OCI-LY3 (cell line): ENCODE measurements around the gene GTF3A.

Source experiments
- H2AFZ ChIP-seq: fragments of 200-600, 300-600 bp; shearing (Covaris generic); 2 replicates; pipeline ENCODE4 v1.6.0; 2014; ENCODE audit warnings: antibody characterized with exemption, low read depth, low read length
- H3K27ac ChIP-seq: fragments of 200-600, 300-600 bp; sonication (generic); 2 replicates; pipeline ENCODE4 v1.5.1; 2014; ENCODE audit warnings: mild to moderate bottlenecking, low read length, moderate library complexity, mixed read lengths
- H3K27me3 ChIP-seq: fragments of 200-600, 300-600 bp; sonication (generic); 2 replicates; pipeline ENCODE4 v1.6.1; 2014; ENCODE audit warnings: low read depth, low read length, mixed read lengths
- H3K36me3 ChIP-seq: fragments of 200-600, 300-600 bp; sonication (generic); replicated peaks from 2 replicates; pipeline ENCODE3; 2014; ENCODE audit warnings: low read depth, low read length, mixed read lengths
- H3K4me1 ChIP-seq: fragments of 300-600, 200-600 bp; sonication (generic); 2 replicates; pipeline ENCODE4 v1.6.1; 2014; ENCODE audit warnings: low read length, mixed read lengths
- H3K4me2 ChIP-seq: fragments of 200-600, 300-600 bp; sonication (generic); 2 replicates; pipeline ENCODE4 v1.6.1; 2014; ENCODE audit warnings: low read length, mixed read lengths
- H3K4me3 ChIP-seq: fragments of 300-600, 200-600 bp; sonication (generic); 2 replicates; pipeline ENCODE4 v1.5.1; 2014; ENCODE audit warnings: antibody characterized with exemption, mild to moderate bottlenecking, low read length, moderate library complexity
- H3K79me2 ChIP-seq: fragments of 300-600, 200-600 bp; shearing (Covaris generic); 2 replicates; pipeline ENCODE4 v1.6.1; 2014; ENCODE audit warnings: mild to moderate bottlenecking, low read length, mixed read lengths
- H3K9ac ChIP-seq: fragments of 300-600, 200-600 bp; shearing (Covaris generic); 2 replicates; pipeline ENCODE4 v1.6.0; 2014; ENCODE audit warnings: mild to moderate bottlenecking, low read length, moderate library complexity
- H3K9me3 ChIP-seq: fragments of 200-600, 300-600 bp; shearing (Covaris generic); 2 replicates; pipeline ENCODE4 v1.6.1; 2014; ENCODE audit warnings: low read length, mixed read lengths; ENCODE audit not compliant: insufficient read depth
- H4K20me1 ChIP-seq: fragments of 200-600, 300-600 bp; sonication (generic); 2 replicates; pipeline ENCODE4 v1.6.1; 2016; ENCODE audit warnings: low read length, mixed read lengths; ENCODE audit not compliant: insufficient read depth
- CTCF ChIP-seq: fragments of 200-600, 300-600 bp; sonication (generic); IDR thresholded peaks from 2 replicates; pipeline ENCODE4 v1.5.1; 2014; ENCODE audit warnings: antibody characterized with exemption, low read length, low read depth
- EZH2phosphoT487 ChIP-seq: fragments of 200-600 bp; shearing (Covaris generic); IDR thresholded peaks from 2 replicates; pipeline ENCODE4 v1.6.1; 2018; ENCODE audit warnings: antibody characterized with exemption, mixed run types, low read depth

Gene GTF3A

DNA sequence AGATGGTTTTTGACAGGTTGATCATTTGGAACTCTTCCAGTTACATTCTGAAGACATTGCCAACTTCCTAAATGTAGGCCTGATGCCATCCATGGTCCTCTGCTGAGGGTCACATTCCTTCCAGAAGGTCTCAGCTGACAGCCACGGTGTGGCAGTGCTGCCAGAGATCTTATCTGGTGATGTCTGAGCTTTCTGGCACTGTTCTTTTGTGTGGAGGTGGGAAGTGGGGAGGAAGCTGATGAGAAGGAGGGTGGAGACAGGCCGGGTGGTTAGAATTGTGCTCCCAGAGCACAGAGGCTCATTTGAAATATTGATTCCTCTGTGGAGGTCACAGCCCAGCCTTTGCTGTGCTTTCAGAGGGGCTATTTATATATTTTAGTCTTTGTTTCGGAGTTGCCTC lies 42.1 kb downstream of the GTF3A start:
- Histone ChIP-seq H2AFZ (peak overlapping the region; percentile 13; the same call in 1 of the 2 replicates), H3K9ac (no peak overlapping the region), H3K4me3 (no peak overlapping the region), H3K9me3 (peaks cover 11% of the 10 kb centered on the region; the same call in 1 of the 2 replicates), H4K20me1 (no peaks in the 10 kb centered on the region), H3K36me3 (peaks cover 10% of the 10 kb centered on the region), H3K27ac (no peak overlapping the region), H3K4me2 (no peak overlapping the region), H3K4me1 (peaks cover 7% of the 10 kb centered on the region; the same call in 1 of the 2 replicates), H3K27me3 (no peaks in the 10 kb centered on the region), H3K79me2 (no peaks in the 10 kb centered on the region)
- no peak for TF ChIP-seq CTCF
- no peak for TF ChIP-seq EZH2phosphoT487

DNA sequence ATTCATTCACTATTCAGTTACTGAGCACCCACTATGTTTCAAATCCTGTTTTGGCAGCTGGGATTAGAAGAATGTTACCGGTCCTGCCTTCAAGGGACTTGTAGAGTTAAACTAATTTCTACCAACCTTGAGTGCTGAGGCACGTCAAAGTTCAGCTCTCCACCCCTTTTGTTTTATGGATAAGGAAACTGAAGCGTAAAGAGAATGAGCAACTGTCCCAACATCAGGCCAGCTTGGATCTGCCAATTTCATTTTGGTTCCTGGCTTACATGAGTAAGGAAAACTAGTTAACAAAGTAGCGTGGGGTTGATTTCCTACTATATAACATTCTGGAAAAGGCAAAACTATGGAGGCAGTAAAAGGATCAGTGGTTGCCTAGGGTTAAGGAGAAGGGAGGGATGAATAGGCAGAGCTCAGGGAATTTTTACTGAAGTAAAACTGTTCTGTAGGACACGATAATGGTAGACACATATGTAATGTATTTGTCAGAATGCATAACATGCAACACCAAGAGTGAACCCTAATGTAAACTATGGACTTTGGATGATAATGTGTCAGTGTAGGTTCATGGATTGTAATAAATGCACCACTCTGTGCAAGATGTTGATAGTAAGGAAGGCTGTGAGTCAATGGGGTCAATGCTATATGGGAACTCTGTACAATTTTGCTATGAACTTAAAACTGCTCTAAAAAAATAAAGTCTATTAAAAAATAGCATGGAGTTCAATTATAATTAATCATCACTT lies 45.8 kb downstream of the GTF3A start:
- H3K79me2 ChIP-seq, result no peaks in the 10 kb centered on the region
- TF ChIP-seq EZH2phosphoT487 (no peak), CTCF (no peak)

DNA sequence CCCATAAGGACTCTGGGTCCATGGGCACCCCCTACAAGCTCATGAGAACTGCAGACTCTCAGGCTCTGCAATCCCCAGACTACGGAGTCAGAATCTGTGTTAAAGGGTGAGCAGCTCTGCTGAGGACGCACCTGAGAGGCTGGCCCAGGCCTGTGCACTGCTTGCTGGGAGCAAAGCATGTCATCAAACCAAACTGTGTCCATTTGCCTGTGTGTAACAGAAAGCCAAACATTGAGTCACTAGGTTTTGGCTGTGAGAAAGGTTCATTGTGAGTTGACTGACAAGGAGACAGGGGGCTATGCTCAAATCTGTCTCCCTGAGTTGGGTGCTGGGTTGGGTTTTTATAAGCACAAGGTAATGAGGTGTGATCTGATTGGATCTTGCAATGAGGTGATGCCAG lies 48.0 kb downstream of the GTF3A start:
- Histone ChIP-seq H3K4me1 (peaks cover 46% of the 10 kb centered on the region), H4K20me1 (no peaks in the 10 kb centered on the region), H3K27me3 (no peaks in the 10 kb centered on the region), H3K4me3 (no peak overlapping the region), H3K9me3 (peaks cover 11% of the 10 kb centered on the region; the same call in 1 of the 2 replicates), H2AFZ (peak overlapping the region; percentile 43; the same call in 1 of the 2 replicates), H3K36me3 (peaks cover 10% of the 10 kb centered on the region), H3K79me2 (no peaks in the 10 kb centered on the region), H3K9ac (no peak overlapping the region), H3K27ac (no peak overlapping the region), H3K4me2 (no peak overlapping the region)
- no peak for TF ChIP-seq CTCF
- TF ChIP-seq EZH2phosphoT487, result no peak

More for the DNA sequence above, 45.8 kb downstream of the GTF3A start:
- Histone ChIP-seq H2AFZ (no peak overlapping the region), H3K4me3 (no peak overlapping the region), H4K20me1 (no peaks in the 10 kb centered on the region), H3K4me1 (peaks cover 26% of the 10 kb centered on the region), H3K9ac (no peak overlapping the region), H3K27ac (no peak overlapping the region), H3K4me2 (no peak overlapping the region), H3K36me3 (peaks cover 10% of the 10 kb centered on the region), H3K9me3 (peaks cover 11% of the 10 kb centered on the region; the same call in 1 of the 2 replicates), H3K27me3 (no peaks in the 10 kb centered on the region)

DNA sequence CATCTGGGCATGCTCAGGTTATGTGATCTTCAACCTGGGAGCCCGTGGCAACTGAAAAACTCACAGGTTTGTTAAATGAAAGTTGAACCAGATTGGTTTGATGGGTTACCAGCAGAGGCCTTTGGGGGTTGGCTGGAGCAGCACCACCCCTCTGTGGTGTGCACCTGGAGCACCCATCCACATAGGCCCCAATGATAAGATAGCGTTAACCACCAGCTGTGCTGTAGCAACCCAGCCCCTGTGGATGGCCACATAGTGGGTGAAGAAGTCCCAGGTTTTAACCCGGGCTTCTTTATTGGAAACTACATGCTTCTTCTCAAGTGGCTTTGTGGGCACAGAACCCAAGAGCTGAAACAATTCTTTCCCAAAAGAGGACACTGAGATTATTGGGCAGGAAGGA lies 48.5 kb downstream of the GTF3A start:
- no peak overlapping the region for H3K4me2 ChIP-seq
- H3K4me3 ChIP-seq, result no peak overlapping the region
- H3K36me3 ChIP-seq, result peaks cover 10% of the 10 kb centered on the region
- no peaks in the 10 kb centered on the region for H3K27me3 ChIP-seq
- H2AFZ ChIP-seq, result peak overlapping the region; percentile 43; the same call in 1 of the 2 replicates
- no peak overlapping the region for H3K27ac ChIP-seq
- H3K4me1 ChIP-seq, result peaks cover 51% of the 10 kb centered on the region
- H3K9ac ChIP-seq, result no peak overlapping the region
- no peaks in the 10 kb centered on the region for H3K79me2 ChIP-seq
- H3K9me3 ChIP-seq, result peaks cover 11% of the 10 kb centered on the region; the same call in 1 of the 2 replicates
- no peaks in the 10 kb centered on the region for H4K20me1 ChIP-seq
- TF ChIP-seq EZH2phosphoT487, result no peak
- no peak for TF ChIP-seq CTCF
